ENCODE measurements around the gene GEMIN7.
A peak's percentile ranks its signal among the peaks of the same experiment; 100 is the strongest.

Gene GEMIN7

DNA sequence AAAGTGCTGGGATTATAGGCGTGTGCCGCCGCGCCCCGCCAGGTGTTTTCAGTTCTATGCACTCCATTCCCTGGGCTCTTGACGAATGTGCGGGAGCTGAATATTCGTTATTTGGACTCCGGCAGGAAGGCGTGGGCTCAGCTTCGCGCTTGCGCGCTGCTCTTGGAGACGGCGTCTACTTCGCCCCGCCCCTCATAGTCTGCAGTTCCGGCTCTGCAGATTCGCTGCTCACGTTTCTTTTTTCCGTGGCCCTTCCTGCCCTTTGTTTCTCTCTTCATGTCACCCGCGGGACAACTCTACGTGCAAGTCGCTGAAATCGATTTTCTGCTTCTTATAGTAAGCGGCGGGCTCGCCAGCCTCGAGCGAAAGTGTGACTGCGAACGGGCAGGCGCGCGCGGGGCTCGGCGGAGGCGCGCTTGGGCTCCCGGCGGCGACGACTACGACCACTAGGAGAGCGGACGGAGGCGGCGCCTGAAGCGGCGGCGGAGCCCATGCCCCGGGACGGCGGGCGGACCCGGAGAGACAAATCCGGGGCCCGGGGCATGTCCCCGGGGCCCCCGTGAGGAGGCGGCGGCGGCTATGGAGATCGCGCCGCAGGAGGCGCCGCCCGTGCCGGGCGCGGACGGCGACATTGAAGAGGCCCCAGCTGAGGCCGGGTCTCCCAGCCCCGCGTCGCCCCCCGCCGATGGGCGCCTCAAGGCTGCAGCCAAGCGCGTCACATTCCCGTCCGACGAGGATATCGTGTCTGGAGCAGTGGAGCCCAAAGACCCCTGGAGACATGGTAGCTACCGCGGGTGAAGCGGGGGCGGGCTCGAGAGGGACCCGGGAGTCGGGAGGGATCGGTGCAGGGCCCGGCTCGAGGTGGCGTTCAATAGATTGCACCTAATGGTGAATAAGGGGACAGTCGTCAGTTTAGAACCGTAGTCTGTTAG lies 14.0 kb downstream of the GEMIN7 start, which contains the start of gene PPP1R37:
Gene PPP1R37 (plus strand): TSS at position 433 of the 932 bp plus-strand sequence. CDS start 147 bp downstream, at position 580.
- Histone ChIP-seq H3K9me3 (no peaks in the 10 kb centered on the region), H3K27ac (peak within 1 kb of the TSS; percentile 93), H3K36me3 (peaks cover 13% of the 10 kb centered on the region), H3K27me3 (no peaks in the 10 kb centered on the region), H3K4me3 (ENCODE audit: low read depth in 1 of 2, low read length in 1 of 2) (peak within 1 kb of the TSS; percentile 96 to 99), H3K4me1 (ENCODE audit: control insufficient read depth in 1 of 2, insufficient read depth in 1 of 2, low read depth in 1 of 2, low read length in 1 of 2) (peaks cover 27 to 32% of the 10 kb centered on the region in 2 experiments)
- TF ChIP-seq CTCF (IDR thresholded peaks at IDR 0.05), result peak; percentile 67

GRCh38 chr19:45094137-45094536 lies 15.1 kb downstream of the GEMIN7 start:
- Histone ChIP-seq H3K27ac (no peak overlapping the region), H3K4me1 (ENCODE audit: control insufficient read depth in 1 of 2, insufficient read depth in 1 of 2, low read depth in 1 of 2, low read length in 1 of 2) (peaks cover 27 to 32% of the 10 kb centered on the region in 2 experiments), H3K36me3 (peaks cover 13% of the 10 kb centered on the region), H3K4me3 (ENCODE audit: low read depth in 1 of 2, low read length in 1 of 2) (peak overlapping the region; percentile 96 to 99), H3K9me3 (no peaks in the 10 kb centered on the region), H3K27me3 (no peaks in the 10 kb centered on the region)
- TF ChIP-seq CTCF (IDR thresholded peaks at IDR 0.05), result no peak

DNA sequence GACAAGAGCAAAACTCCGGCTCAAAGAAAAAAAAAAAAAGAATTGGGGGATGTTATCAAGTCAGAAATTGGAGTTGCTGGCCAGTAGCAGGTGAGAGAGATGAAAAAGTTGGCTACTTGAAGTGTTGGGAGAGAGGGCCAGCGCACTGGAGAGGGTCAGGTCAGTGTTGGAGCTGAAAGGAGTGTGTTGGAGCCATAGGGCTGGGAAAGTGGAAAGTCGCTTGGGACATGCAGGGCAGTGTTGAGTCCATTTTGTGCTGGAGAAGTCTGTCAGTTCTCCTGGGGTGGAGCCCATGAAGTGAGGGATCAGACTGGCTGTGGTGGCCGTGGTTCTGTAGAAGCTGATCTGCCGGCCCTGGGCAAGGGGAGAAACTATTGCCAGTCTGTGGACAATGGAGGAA lies 15.6 kb downstream of the GEMIN7 start:
- Histone ChIP-seq H3K4me1 (ENCODE audit: control insufficient read depth in 1 of 2, insufficient read depth in 1 of 2, low read depth in 1 of 2, low read length in 1 of 2) (peaks cover 27 to 32% of the 10 kb centered on the region in 2 experiments), H3K27ac (no peak overlapping the region), H3K9me3 (no peaks in the 10 kb centered on the region), H3K27me3 (no peaks in the 10 kb centered on the region), H3K36me3 (peaks cover 13% of the 10 kb centered on the region), H3K4me3 (ENCODE audit: low read depth in 1 of 2, low read length in 1 of 2) (no peak overlapping the region)
- TF ChIP-seq CTCF (IDR thresholded peaks at IDR 0.05), result no peak

DNA sequence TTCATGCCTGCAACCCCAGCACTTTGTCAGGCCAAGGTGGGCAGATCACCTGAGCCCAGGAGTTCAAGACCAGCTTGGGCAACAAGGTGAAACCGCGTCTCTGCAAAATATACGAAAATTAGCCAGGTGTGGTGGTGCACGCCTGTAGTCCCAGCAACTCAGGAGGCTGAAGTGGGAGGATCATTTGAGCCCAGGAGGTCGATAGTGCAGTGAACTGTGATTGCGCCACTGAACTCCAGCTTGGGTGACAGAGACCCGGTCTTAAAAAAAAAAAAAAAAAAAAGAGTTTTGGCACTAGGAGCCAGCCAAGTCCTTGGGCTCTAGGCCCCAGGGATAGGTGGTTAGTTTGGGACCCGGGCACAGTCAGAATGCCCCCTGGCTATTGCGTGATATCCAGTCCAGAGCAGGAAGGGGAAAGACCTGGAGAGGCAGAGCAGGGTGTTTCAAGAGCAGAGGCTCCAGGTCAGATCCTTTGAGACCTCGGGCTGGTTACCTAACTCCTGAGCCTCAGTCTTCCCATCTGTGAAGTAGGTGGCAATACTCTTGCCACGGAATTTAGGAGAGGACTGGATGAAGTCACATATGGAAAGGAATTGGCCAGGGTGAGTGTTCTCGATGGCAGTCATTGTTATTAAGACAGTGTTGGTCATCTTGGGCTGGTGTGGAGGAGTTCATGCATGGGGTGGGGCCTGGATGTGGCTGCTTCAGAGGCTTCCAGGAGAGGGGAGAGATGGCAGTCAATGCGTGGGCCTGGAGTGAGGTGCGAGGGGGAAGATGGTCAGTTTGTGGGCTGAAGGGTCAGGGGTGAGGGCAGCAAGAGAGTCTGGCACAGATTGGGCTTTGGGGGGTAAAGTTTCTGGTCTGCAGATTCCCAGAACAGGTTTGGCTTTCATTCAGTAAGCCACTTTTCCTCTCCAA lies 16.7 kb downstream of the GEMIN7 start:
- peaks cover 27 to 32% of the 10 kb centered on the region in 2 experiments for H3K4me1 ChIP-seq (ENCODE audit: control insufficient read depth in 1 of 2, insufficient read depth in 1 of 2, low read depth in 1 of 2, low read length in 1 of 2)

More for the DNA sequence above, 16.7 kb downstream of the GEMIN7 start:
- Histone ChIP-seq H3K27me3 (no peaks in the 10 kb centered on the region), H3K27ac (no peak overlapping the region), H3K4me3 (ENCODE audit: low read depth in 1 of 2, low read length in 1 of 2) (no peak overlapping the region), H3K9me3 (no peaks in the 10 kb centered on the region), H3K36me3 (peaks cover 10% of the 10 kb centered on the region)
- TF ChIP-seq CTCF (IDR thresholded peaks at IDR 0.05), result no peak

Data from neutrophil (primary cell).